Stimulated activated effector memory CD8-positive, alpha-beta T cell treated with anti-CD3 and anti-CD28 coated beads, Interleukin-12 subunit alpha, Interleukin-12 subunit beta, amount 100 ng/mL, for 72 hours (primary cell): ENCODE measurements around the gene CMIP.
A peak's percentile ranks its signal among the peaks of the same experiment; 100 is the strongest.
"Not testable (repeated sequence)": the region's sequence is repeated elsewhere in the genome, so short reads cannot be mapped to it uniquely, and the experiment has no call there.

Experiments
- ATAC-seq: fragments of 150-1000 bp; cut with Tn5 transposase; 2 replicates; pipeline ENCODE4 v1.10.0; 2021
- DNase-seq, 2 donors: peaks; one replicate each; pipeline ENCODE4 v3.0.0; 2021 to 2022; ENCODE audit warnings: low spot score in 2 of 2
- H3K27ac Mint-ChIP-seq: one replicate; pipeline ENCODE4 v1.8.0; 2022; ENCODE audit warnings: mild to moderate bottlenecking, mixed read lengths
- H3K36me3 Mint-ChIP-seq: one replicate; pipeline ENCODE4 v1.8.0; 2022; ENCODE audit warnings: mild to moderate bottlenecking, mixed read lengths
- H3K4me1 Mint-ChIP-seq: one replicate; pipeline ENCODE4 v1.8.0; 2022; ENCODE audit warnings: mixed read lengths
- H3K4me3 Mint-ChIP-seq: one replicate; pipeline ENCODE4 v1.8.0; 2022; ENCODE audit warnings: mild to moderate bottlenecking, mixed read lengths
- H3K9me3 Mint-ChIP-seq: one replicate; pipeline ENCODE4 v1.8.0; 2022; ENCODE audit warnings: mixed read lengths

The CMIP gene

DNA sequence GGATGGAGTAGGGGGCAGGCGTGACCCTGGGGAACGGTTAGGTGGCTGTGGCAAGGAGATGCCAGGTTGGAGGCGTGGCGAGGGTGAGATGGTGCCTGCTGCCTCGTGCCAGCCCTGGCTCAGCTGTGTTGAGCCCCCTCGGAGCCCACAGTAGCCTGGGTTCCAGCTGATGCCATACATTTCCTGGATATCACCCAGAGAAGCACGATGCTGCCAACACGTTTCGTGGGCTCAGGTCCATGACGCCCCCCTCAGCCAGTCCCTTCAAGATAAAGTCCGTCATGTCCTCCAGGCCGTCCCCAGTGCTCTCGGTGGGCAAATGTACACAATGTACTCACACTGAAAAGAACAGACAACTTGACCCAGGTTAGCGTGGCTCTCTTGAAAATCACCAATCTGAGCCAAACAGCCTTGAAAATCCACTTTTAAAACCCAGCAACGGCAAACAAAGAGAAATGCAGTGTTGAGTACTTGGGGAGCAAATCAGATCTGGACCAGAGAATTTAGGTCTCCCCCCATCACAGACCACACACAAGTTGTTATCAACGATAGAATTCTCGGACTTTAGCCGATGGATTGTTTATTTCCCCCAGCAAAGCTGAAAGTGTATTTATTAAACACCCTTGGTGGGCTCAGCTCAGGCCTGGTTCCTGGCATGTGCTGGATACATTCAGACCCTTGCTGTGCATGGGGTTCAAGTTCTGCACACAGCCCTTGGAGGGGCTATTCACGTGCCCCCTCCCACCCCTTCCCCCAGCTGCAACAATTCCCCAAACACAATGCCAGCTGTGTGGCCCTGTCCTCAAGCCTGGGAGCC lies 231.7 kb downstream of the CMIP start:
- peak overlapping the region; percentile 81 for H3K27ac Mint-ChIP-seq
- DNase-seq (no peak), ATAC-seq (no peak)
- no peak overlapping the region for H3K4me3 Mint-ChIP-seq
- H3K36me3 Mint-ChIP-seq: peaks cover 76% of the 10 kb centered on the region
- H3K9me3 Mint-ChIP-seq: no peaks in the 10 kb centered on the region
- H3K4me1 Mint-ChIP-seq: peaks cover 29% of the 10 kb centered on the region

DNA sequence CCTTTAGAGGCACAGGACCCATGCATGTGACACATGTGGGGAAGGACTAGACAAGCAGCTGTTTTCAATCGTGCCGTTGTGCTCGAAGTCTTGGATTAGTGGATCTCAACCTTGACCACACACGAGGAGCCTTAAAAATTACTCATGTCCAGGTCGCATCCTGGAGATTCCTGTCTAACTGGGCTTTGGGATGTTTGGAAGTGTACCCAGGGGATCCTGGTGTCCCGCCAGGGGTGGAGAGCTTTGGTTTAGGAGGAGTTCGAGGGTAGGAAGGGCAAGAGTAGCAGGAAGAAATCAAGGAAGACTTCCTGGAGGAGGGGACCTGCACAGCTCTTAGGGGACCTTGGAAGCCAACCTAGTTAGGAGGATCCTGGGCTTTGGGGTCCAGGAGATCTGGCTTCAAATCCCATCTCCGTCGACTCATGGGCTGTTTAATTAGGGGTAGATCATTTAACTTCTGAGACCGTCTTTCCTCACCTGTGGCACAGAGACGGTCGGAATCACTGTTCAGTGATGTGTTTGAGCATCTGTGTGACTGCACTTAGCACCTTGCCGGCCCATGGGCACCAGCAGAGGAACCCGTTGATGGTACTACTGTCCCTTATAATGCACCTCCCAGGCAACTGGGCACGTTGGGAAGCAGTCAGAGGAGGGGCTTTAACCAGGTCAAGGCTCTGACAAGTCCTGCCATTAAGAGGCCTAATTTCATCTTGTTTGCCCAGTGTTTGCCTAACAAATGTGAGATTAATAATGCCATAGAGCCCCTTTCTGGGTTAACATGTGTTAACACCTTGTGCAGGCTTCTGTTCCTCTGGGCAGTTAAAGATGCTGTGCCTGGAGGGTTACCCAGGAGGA lies 232.5 kb downstream of the CMIP start:
- DNase-seq (no peak), ATAC-seq (no peak)
- no peak overlapping the region for H3K4me3 Mint-ChIP-seq
- H3K4me1 Mint-ChIP-seq: peaks cover 33% of the 10 kb centered on the region
- H3K36me3 Mint-ChIP-seq: peaks cover 74% of the 10 kb centered on the region
- peak overlapping the region; percentile 69 for H3K27ac Mint-ChIP-seq
- no peaks in the 10 kb centered on the region for H3K9me3 Mint-ChIP-seq

DNA sequence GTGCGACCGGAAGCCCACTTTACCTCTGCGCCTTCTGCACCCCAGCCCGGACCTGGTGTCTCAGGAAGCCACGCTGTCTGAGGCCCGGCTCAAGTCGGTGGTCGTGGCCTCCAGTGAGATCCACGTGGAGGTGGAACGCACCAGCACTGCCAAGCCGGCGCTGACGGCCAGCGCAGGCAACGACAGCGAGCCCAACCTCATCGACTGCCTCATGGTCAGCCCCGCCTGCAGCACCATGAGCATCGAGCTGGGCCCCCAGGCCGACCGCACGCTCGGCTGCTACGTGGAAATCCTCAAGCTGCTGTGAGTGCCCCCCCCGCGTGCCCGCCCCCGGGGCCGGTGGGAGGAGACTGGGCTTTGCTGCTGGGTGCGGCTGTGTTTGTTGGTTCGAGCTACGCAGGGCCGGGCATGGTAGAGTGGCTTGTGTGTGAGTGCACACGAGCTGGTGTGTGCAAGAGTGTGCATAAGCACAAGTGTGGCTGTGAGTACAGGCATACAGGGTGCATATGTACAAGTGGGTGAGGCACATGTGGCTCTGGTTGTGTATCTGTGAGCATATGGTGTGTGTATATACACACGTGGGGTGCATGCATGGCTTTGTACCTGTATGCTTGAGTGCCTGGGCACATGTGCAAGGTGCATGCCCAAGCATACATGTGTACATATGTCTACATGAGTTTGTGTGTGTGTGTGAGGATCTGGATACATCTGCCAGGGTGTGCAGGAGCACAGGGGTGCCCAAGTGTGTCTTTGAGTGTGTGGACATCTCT lies 233.9 kb downstream of the CMIP start:
- Mint-ChIP-seq H3K4me1 (peaks cover 33% of the 10 kb centered on the region), H3K9me3 (no peaks in the 10 kb centered on the region), H3K27ac (peak overlapping the region; percentile 53), H3K4me3 (no peak overlapping the region), H3K36me3 (peaks cover 73% of the 10 kb centered on the region)
- no peak for ATAC-seq
- DNase-seq: no peak

DNA sequence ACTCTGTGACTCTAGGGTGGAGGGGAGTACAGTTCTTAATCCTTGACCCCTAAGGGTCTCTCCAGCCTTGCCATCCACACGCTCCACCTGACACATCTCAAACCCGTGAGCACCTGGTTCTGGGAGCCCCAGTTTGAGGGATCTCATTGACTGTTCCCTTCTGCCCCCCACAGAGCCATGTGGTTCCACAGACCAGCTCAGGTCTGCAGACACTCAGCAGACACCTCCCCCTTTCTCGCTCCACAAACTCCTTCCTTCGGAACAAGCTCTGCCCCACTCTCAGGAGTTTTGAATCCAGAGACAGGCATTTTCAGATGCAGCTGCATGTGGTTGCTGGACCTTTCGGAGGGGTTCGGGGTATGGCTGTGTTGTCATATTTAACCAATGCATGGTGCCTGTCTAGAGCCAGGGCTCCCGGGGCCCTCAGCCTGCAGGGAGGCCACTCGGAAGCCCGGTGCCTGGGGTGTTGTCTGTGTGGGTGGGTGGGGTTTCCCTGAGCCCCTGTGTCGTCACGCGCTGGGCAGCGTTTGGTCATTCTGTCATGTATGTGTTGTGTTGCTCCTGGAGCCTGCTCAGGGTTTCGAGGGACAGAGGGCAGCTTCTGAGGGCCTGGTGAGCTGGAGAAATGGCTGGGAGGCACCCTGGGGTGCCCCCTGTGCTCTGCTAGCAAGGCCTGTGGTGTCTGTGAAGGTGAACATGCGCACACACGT lies 235.3 kb downstream of the CMIP start:
- ATAC-seq (no peak), DNase-seq (no peak)
- H3K4me3 Mint-ChIP-seq: no peak overlapping the region
- H3K4me1 Mint-ChIP-seq: peaks cover 37% of the 10 kb centered on the region
- H3K27ac Mint-ChIP-seq: peak overlapping the region; percentile 76
- peaks cover 66% of the 10 kb centered on the region for H3K36me3 Mint-ChIP-seq
- H3K9me3 Mint-ChIP-seq: no peaks in the 10 kb centered on the region

DNA sequence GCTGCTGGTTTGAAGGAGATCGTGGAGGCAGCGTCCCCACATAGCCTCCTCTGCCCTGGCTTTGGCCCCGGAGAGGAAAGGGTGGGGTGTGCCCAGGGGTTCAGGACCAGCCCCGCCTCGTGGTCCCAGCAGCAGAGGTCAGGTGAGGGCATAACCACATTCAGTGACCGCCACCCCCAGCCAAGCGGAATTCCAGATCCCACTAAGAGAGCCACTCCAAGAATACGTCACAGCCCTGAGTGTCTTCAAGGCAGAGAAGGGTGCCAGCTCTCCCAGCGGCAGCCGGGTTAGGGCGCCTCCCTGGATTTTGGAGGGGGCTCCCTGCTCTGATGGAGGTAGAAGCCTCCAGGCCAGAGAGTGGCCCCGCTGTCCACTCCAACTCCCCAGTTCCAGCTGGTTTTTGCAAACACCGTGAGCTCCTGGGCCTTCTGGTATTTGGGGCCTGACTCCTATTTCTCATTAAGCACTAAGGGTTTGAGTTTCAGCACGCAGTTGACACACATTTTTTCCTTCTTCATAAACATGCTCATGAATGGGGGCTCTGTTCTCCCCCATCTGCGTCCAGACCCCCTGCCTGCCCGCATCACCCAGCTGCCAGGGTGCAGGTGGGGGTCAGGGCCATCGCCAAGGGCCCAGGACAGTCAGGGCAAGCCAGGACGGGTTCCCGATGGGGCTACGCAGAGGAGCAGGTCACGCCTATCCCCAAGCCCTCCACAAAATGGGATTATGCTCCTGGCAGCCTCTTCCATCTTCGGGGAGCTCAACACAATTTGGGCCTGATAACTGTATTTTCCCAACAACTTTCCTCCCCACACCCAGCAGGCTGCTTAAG lies 236.1 kb downstream of the CMIP start:
- H3K27ac Mint-ChIP-seq: peak overlapping the region; percentile 76
- ATAC-seq: no peak

DNA sequence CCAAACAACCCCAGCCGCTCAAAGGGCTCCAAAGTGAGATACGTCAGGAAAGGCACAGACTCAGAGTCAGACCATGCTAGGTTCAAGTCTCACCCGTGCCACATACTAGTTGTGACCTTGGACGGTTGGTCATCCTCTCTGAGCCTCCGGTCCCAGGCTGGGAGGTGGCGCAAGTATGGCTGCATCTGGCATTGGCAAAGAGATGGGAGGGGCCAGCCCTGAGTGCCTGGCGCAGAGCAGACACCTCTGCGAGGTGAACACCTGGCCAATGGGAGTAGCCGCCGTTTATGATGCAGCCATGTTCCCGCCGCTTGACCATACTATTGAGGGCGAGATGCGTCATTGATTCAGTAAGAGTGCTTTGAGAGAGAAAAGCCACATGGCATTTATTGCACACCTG lies 236.7 kb downstream of the CMIP start:
- no peak overlapping the region for H3K4me3 Mint-ChIP-seq
- H3K9me3 Mint-ChIP-seq: no peaks in the 10 kb centered on the region
- H3K27ac Mint-ChIP-seq: peak overlapping the region; percentile 76
- no peak for ATAC-seq
- H3K4me1 Mint-ChIP-seq: peaks cover 45% of the 10 kb centered on the region
- H3K36me3 Mint-ChIP-seq: peaks cover 59% of the 10 kb centered on the region
- DNase-seq: no peak

More for the DNA sequence above, 236.1 kb downstream of the CMIP start:
- no peak for DNase-seq
- Mint-ChIP-seq H3K9me3 (no peaks in the 10 kb centered on the region), H3K4me1 (peaks cover 40% of the 10 kb centered on the region), H3K4me3 (no peak overlapping the region), H3K36me3 (peaks cover 61% of the 10 kb centered on the region)

DNA sequence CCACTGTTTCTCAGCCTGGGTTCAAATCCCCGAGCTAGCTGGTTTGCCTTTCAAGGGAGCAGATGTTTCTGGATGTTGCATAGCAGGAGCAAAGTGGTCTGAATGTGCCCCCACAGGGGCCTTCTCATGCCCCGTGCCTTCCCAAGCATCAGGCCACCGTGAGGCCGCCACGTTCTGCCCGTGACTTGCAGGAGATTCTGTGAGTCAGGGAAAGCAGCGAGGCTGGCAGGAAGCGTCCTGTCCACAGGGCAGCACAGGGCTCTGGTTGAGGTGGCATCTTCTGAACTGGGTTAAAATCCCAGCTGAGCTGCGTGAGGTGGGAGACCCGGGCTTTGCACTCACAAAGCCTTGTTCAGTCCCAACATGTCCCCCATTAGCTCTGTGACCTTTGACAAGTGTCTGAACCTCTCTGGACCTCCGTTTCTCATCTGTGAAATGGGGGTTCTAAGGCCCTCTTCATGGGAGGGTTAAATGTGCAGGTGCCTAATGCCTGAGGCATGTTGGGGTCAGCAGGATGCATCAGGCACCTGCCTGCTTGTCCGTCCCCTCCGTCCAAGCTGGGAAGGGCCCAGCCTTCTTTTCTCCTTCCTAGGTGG lies 239.7 kb downstream of the CMIP start:
- peaks cover 23% of the 10 kb centered on the region for H3K4me1 Mint-ChIP-seq
- H3K9me3 Mint-ChIP-seq: no peaks in the 10 kb centered on the region
- H3K36me3 Mint-ChIP-seq: peaks cover 43% of the 10 kb centered on the region
- no peak for ATAC-seq
- H3K27ac Mint-ChIP-seq: peak overlapping the region; percentile 54
- no peak overlapping the region for H3K4me3 Mint-ChIP-seq
- DNase-seq: no peak

DNA sequence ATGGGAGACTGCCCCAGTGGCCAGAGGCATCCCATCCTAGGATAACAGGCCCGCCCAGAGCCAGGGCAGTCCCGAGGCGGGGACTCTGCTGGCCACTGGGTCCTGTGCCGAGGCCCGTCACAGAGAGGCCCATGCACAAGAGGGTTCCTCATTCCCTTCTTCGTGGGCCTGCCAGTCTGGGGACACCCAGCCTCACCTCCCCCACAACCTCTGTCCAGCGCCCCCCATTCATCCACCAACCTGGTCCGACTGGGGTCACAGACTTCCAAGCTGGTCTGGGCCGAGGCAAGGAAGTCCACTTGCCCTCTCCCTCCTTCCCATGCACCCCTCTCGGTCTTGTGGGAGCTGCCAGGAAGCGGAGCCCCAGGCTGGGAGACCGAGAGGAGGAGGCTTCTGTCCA lies 240.3 kb downstream of the CMIP start:
- Mint-ChIP-seq H3K4me1 (peaks cover 20% of the 10 kb centered on the region), H3K27ac (peak overlapping the region; percentile 54), H3K9me3 (no peaks in the 10 kb centered on the region), H3K4me3 (no peak overlapping the region), H3K36me3 (peaks cover 39% of the 10 kb centered on the region)
- no peak for ATAC-seq
- no peak for DNase-seq

DNA sequence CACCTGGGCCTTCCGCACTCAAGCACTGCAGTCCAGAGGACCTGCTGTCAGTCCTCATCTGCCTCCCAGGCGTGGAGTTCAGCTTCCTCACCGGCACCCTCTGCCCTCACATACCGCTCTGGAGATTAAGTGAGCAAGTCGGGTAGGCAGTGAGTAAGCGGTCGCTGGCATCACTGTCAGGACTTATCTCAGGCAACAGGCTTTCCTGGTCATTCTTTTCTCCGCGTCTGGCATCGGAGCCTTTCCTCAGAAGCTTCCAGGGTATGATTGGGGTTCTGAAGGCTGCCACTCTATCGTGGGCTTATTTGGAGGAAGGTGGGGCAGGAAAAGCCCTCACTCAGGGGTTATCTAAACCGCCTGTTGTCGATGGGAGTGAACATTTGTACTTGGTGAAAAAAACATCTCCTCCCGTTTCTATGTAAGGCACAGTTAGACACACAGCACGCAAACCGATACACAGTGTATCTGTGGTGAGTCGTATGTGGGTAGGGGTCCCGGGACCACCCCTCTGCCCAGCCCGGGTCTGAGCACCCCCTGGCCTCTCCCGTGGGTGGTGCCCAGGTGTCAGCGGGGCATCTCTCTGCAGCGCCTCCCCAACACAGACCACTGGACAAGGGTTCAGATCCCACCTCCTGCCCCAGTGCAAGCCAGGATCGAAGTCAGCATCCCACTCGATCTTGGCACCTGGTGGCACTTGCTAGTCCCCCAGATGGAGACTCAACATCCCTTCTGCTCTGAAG lies 242.0 kb downstream of the CMIP start:
- Mint-ChIP-seq H3K4me3 (no peak overlapping the region), H3K27ac (peak overlapping the region; percentile 56), H3K36me3 (peaks cover 27% of the 10 kb centered on the region), H3K4me1 (peaks cover 13% of the 10 kb centered on the region), H3K9me3 (no peaks in the 10 kb centered on the region)
- no peak for DNase-seq
- no peak for ATAC-seq

DNA sequence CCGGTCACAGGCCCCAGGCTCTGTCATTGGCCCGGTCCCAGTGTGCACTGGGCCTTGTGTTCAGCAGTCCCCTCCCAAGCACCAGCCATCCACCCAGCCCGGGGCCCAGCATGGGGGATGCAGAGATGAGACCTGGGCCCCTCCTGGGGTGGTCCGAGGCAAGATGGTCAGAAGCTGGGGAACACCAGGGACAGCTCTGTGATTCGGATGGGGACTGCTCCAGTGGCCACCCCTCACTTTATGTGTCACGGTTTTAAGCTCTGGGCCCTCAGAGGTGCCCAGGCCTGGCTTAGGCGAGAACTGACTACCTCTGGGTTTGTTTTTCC lies 242.5 kb downstream of the CMIP start:
- Mint-ChIP-seq H3K9me3 (no peaks in the 10 kb centered on the region), H3K4me3 (no peak overlapping the region), H3K4me1 (peaks cover 12% of the 10 kb centered on the region), H3K27ac (peak overlapping the region; percentile 56), H3K36me3 (peaks cover 29% of the 10 kb centered on the region)
- ATAC-seq (no peak), DNase-seq (no peak)

DNA sequence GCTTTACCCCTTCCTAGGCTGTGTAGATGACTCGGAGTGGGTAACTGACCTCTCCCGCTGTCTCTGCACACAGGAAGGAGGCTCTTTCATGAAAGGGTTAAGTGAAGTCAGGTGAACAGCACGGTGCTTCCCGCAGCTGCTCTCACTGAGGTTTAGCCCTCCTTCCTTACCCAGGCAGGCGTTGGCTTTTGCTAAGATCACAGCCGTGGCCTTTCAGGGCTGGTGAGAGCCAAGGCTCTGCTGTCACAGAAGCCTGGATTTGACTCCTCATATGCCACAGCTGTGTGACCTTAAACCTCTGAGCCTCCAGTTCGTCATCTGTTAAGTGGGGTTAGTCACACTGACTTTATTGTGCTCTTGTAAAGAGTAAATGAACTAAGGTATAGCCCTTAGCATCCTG lies 243.6 kb downstream of the CMIP start:
- Mint-ChIP-seq H3K4me3 (no peak overlapping the region), H3K9me3 (no peaks in the 10 kb centered on the region), H3K27ac (no peak overlapping the region), H3K36me3 (peaks cover 26% of the 10 kb centered on the region), H3K4me1 (peaks cover 12% of the 10 kb centered on the region)
- DNase-seq (no peak), ATAC-seq (peak; percentile 52)

DNA sequence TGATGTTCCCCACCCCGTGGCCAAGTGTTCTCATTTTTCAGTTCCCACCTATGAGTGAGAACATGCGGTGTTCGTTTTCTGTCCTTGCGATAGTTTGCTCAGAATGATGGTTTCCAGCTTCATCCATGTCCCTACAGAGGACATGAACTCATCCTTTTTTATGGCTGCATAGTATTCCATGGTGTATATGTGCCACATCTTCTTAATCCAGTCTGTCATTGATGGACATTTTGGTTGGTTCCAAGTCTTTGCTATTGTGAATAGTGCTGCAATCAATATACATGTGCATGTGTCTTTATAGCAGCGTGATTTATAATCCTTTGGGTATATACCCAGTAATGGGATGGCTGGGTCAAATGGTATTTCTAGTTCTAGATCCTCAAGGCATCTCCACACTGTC lies 244.2 kb downstream of the CMIP start:
- Mint-ChIP-seq H3K4me1 (peaks cover 12% of the 10 kb centered on the region), H3K36me3 (peaks cover 31% of the 10 kb centered on the region)
- ATAC-seq, H3K27ac Mint-ChIP-seq, H3K9me3 Mint-ChIP-seq, H3K4me3 Mint-ChIP-seq, DNase-seq: not testable (repeated sequence)

DNA sequence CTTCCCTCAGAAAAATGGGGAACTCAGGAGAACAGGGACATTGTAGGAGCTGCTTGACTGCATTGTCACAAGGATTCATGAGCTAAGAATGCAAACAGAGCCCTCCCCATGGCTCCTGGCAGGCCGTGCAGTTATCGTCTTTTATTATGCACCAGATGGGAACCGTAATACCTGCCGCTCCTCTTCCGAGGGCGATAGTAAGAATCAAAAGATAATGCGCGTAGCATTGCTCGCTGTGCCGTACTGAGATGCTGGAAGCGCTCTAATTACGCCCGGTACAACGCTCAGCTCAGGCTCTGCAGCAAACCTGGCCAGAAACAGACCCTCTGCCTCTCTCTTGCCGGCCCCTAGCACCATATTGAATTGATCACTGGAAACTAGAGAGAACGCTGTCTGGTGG lies 247.4 kb downstream of the CMIP start:
- H3K27ac Mint-ChIP-seq: peak overlapping the region; percentile 52
- ATAC-seq: no peak
- no peak for DNase-seq
- H3K9me3 Mint-ChIP-seq: no peaks in the 10 kb centered on the region
- no peak overlapping the region for H3K4me3 Mint-ChIP-seq
- H3K4me1 Mint-ChIP-seq: peaks cover 12% of the 10 kb centered on the region
- H3K36me3 Mint-ChIP-seq: peaks cover 45% of the 10 kb centered on the region
